GM18499 (cell line): Measurements from ENCODE around the gene CLEC16A.
"Not testable (repeated sequence)": the region's sequence is repeated elsewhere in the genome, so short reads cannot be mapped to it uniquely, and the experiment has no call there.

Source experiments
- ATAC-seq: cut with Tn5 transposase; IDR thresholded peaks from one replicate; pipeline ENCODE4 v1.9.1; 2021; ENCODE audit warnings: moderate number of reproducible peaks; ENCODE audit not compliant: insufficient read depth, unreplicated experiment

CLEC16A gene

GRCh38 chr16:10938796-10939648, 5.3 kb upstream of the CLEC16A start:
- no peak for ATAC-seq

- no peak for ATAC-seq
Measured at GRCh38 chr16:10939649-10940234, 4.6 kb upstream of the CLEC16A start.

GRCh38 chr16:10940501-10941079, 3.8 kb upstream of the CLEC16A start:
- no peak for ATAC-seq

GRCh38 chr16:10941127-10941933, 3.0 kb upstream of the CLEC16A start:
- ATAC-seq: no peak

- ATAC-seq: not testable (repeated sequence)
Measured at GRCh38 chr16:10941935-10942351, 2.4 kb upstream of the CLEC16A start.

- ATAC-seq: peak; percentile 37
Measured at GRCh38 chr16:10942352-10943063, 1.9 kb upstream of the CLEC16A start, which contains the start of gene DEXI. Gene DEXI, minus strand, starts transcription at chr16:10942468. Its CDS starts 463 bp downstream, at chr16:10942005.

- ATAC-seq: no peak
Measured at GRCh38 chr16:10943064-10943353, 1.4 kb upstream of the CLEC16A start.

- ATAC-seq: no peak
Measured at GRCh38 chr16:10945065-10945787, 862 bp downstream of the CLEC16A start.

- no peak for ATAC-seq
Measured at GRCh38 chr16:10946308-10946707, 1.9 kb downstream of the CLEC16A start.

GRCh38 chr16:10947211-10947787, 2.9 kb downstream of the CLEC16A start:
- ATAC-seq: no peak

- peak; percentile 46 for ATAC-seq
Measured at GRCh38 chr16:10949424-10949970, 5.1 kb downstream of the CLEC16A start.

- ATAC-seq: no peak
Measured at GRCh38 chr16:10950393-10950792, 6.0 kb downstream of the CLEC16A start.

- ATAC-seq: no peak
Measured at GRCh38 chr16:10951026-10951425, 6.7 kb downstream of the CLEC16A start.

GRCh38 chr16:10954903-10955302, 10.5 kb downstream of the CLEC16A start:
- ATAC-seq: no peak

GRCh38 chr16:10957771-10958482, 13.6 kb downstream of the CLEC16A start:
- no peak for ATAC-seq

GRCh38 chr16:10959161-10959560, 14.8 kb downstream of the CLEC16A start:
- ATAC-seq: no peak

- ATAC-seq: no peak
Measured at GRCh38 chr16:10961231-10961630, 16.9 kb downstream of the CLEC16A start.
